Measurements from ENCODE around the gene ZDHHC8. TPM values are rescaled to one million over a fixed set of nuclear protein-coding genes. Genes with fewer than 3 reads are reported as not detected.

ZDHHC8 gene
- total and polyA plus RNA-seq, 10 of the 15 experiments (the other 5 are each of a cell fraction or from before 2014, with no cell fraction given), result 0.03 to 46.3 (median 5.3) TPM

- TF ChIP-seq PRDM15 (CRISPR knock-in tag; IDR thresholded peaks at IDR 0.05) (no peak), RELA (IDR thresholded peaks at IDR 0.05; ENCODE audit: borderline replicate concordance, partially characterized antibody) (no peak), RCOR1 (conservative IDR thresholded peaks at IDR 0.05; ENCODE audit: low read depth, low read length) (no peak), HDGF (IDR thresholded peaks at IDR 0.05) (no peak)
These were observed 36.1 kb upstream of the ZDHHC8 start (continued) for GRCh38 chr22:20095521-20095920.

GRCh38 chr22:20096574-20097420 is 34.8 kb upstream of the ZDHHC8 start:
- ChIA-PET SMC1A (ENCODE audit: uncharacterized antibody, unreplicated experiment) (no interaction called here), CTCF (interaction anchor here (1.1 kb wide), 1 partner anchor 75 kb away, joined by 3 read pairs; no protein-coding TSS in a partner anchor), RAD21 (ENCODE audit: unreplicated experiment) (no interaction called here), POLR2A (interaction anchor here (0.8 kb wide), 1 partner anchor 10 kb away, joined by 3 read pairs; no protein-coding TSS in a partner anchor)
- Histone ChIP-seq H3K4me3 (no peak overlapping the region), H3K9me3 (replicated peaks; ENCODE audit: control insufficient read depth, insufficient read depth, low read length) (no peaks in the 10 kb centered on the region), H3K27me3 (replicated peaks in 1 of 2; ENCODE audit: control insufficient read depth in 2 of 2, insufficient read depth in 2 of 2, low read length in 1 of 2) (no peaks in the 10 kb centered on the region), H2AFZ (ENCODE audit: control insufficient read depth, low read depth, low read length) (no peak overlapping the region), H3K4me1 (ENCODE audit: control insufficient read depth, insufficient read depth, low read length) (no peaks in the 10 kb centered on the region), H3K27ac (ENCODE audit: control insufficient read depth, insufficient read depth) (no peak overlapping the region), H3K4me2 (ENCODE audit: control insufficient read depth, insufficient read depth) (no peak overlapping the region), H3K79me2 (ENCODE audit: control insufficient read depth, insufficient read depth, low read length) (no peaks in the 10 kb centered on the region), H4K20me1 (ENCODE audit: control insufficient read depth, insufficient read depth) (no peaks in the 10 kb centered on the region), H3K9ac (ENCODE audit: control insufficient read depth, insufficient read depth, low read length) (no peak overlapping the region), H3K36me3 (ENCODE audit: control insufficient read depth in 2 of 2, insufficient read depth in 2 of 2, low read length in 1 of 2) (peaks cover 27 to 28% of the 10 kb centered on the region in 2 experiments)
- in situ Hi-C loops (cut with MboI) (no loop called here), intact Hi-C loops (cut with micrococcal nuclease; ENCODE audit: unreplicated experiment) (no loop called here)
- no TSS peak for BruUV-seq (replicated peaks)
- TF ChIP-seq REST (IDR thresholded peaks at IDR 0.05; ENCODE audit: low read depth, low read length) (no peak), KAT2A (conservative IDR thresholded peaks at IDR 0.05; ENCODE audit: control insufficient read depth, low read depth, low read length) (no peak), ZNF207 (IDR thresholded peaks at IDR 0.05; ENCODE audit: borderline replicate concordance) (no peak), ZNF384 (IDR thresholded peaks at IDR 0.05; ENCODE audit: borderline replicate concordance, low read depth, low read length) (no peak), ZNF622 (IDR thresholded peaks at IDR 0.05) (no peak), NFXL1 (IDR thresholded peaks at IDR 0.05; ENCODE audit: borderline replicate concordance) (no peak), SIN3A (IDR thresholded peaks at IDR 0.05; ENCODE audit: low read depth, low read length) (no peak), PML (IDR thresholded peaks at IDR 0.05; ENCODE audit: low read length) (no peak), BCL11A (IDR thresholded peaks at IDR 0.05; ENCODE audit: low read depth, low read length) (no peak)
- FAIRE-seq (no peak), ATAC-seq (no peak), DNase-seq (ENCODE audit: low read depth, low spot score) (no peak)
- WGBS (ENCODE audit: insufficient coverage, insufficient replicate concordance, low lambda C conversion rate, missing lambda C conversion rate), result 100% methylated on average over 2 of the region's 2 CpGs

Data from GM12878 (cell line).